WTC11 (cell line): Measurements from ENCODE around the gene GPC4. TPM values are rescaled to one million over a fixed set of nuclear protein-coding genes. Genes with fewer than 3 reads are reported as not detected.

ENCODE experiments used
- ATAC-seq: fragments of 200-7000 bp; cut with Tn5 transposase; 2 replicates; pipeline ENCODE4 v1.10.0; 2021; ENCODE audit warnings: mild to moderate bottlenecking, moderate library complexity
- CTCF ChIA-PET: fragments of 300-600 bp; sonication (Branson Sonifier 250); formaldehyde crosslinking; loops from one replicate; lab custom pipeline; 2021; ENCODE audit warnings: antibody characterized with exemption; lab: Charles Lee
- POLR2A ChIA-PET: fragments of 350-600 bp; sonication (Branson Sonifier 250); formaldehyde crosslinking; loops from one replicate; lab custom pipeline; 2021; ENCODE audit warnings: antibody characterized with exemption; lab: Charles Lee
- DNase-seq: peaks from one replicate; pipeline ENCODE4 v3.0.0; 2021; ENCODE audit warnings: low spot score
- H3K27ac Mint-ChIP-seq: 2 replicates; pipeline ENCODE4 v1.8.0; 2021; ENCODE audit warnings: mixed read lengths
- H3K27me3 Mint-ChIP-seq: 2 replicates; pipeline ENCODE4 v1.8.0; 2021; ENCODE audit warnings: low read depth, mild to moderate bottlenecking, moderate library complexity, mixed read lengths
- H3K36me3 Mint-ChIP-seq: 2 replicates; pipeline ENCODE4 v1.8.0; 2021; ENCODE audit warnings: mixed read lengths
- H3K4me1 Mint-ChIP-seq: 2 replicates; pipeline ENCODE4 v1.8.0; 2022; ENCODE audit warnings: mixed read lengths
- H3K4me3 Mint-ChIP-seq: 2 replicates; pipeline ENCODE4 v1.8.0; 2021; ENCODE audit warnings: mild to moderate bottlenecking, moderate library complexity, mixed read lengths
- H3K9me3 Mint-ChIP-seq: 2 replicates; pipeline ENCODE4 v1.8.0; 2021; ENCODE audit warnings: mixed read lengths
- ATF6 ChIP-seq: sonication (generic); formaldehyde crosslinking; IDR thresholded peaks from 2 replicates; pipeline ENCODE4 v1.8.1; 2023; ENCODE audit warnings: mild to moderate bottlenecking, missing genetic modification reagents
- CREM ChIP-seq: sonication (generic); formaldehyde crosslinking; IDR thresholded peaks from 2 replicates; pipeline ENCODE4 v1.8.1; 2022; ENCODE audit warnings: mild to moderate bottlenecking, missing genetic modification reagents, moderate library complexity
- CTCF ChIP-seq: fragments of 200-600 bp; IDR thresholded peaks from 2 replicates; pipeline ENCODE4 v1.8.0; 2022; ENCODE audit warnings: antibody characterized with exemption
- ELF4 ChIP-seq: sonication (generic); formaldehyde crosslinking; IDR thresholded peaks from 2 replicates; pipeline ENCODE4 v1.8.1; 2022; ENCODE audit warnings: low read depth, mild to moderate bottlenecking, moderate library complexity, missing genetic modification reagents
- ERG ChIP-seq: fragments of 250-450 bp; sonication (Bioruptor Pico); IDR thresholded peaks from 2 replicates; pipeline ENCODE4 v1.8.0; 2021; ENCODE audit warnings: mild to moderate bottlenecking
- FOXJ3 ChIP-seq: sonication (generic); formaldehyde crosslinking; IDR thresholded peaks from 2 replicates; pipeline ENCODE4 v1.9.0; 2021; ENCODE audit warnings: missing genetic modification reagents, mild to moderate bottlenecking, borderline replicate concordance
- GTF2I ChIP-seq: fragments of 250-450 bp; sonication (Bioruptor Pico); conservative IDR thresholded peaks from 2 replicates; pipeline ENCODE4 v1.4.0; 2021; ENCODE audit warnings: mild to moderate bottlenecking
- JUN ChIP-seq: sonication (generic); formaldehyde crosslinking; IDR thresholded peaks from 2 replicates; pipeline ENCODE4 v1.8.0; 2023; ENCODE audit warnings: mild to moderate bottlenecking, missing genetic modification reagents
- PRDM15 ChIP-seq: sonication (generic); formaldehyde crosslinking; IDR thresholded peaks from 2 replicates; pipeline ENCODE4 v1.8.0; 2022; ENCODE audit warnings: missing genetic modification reagents
- TCF7 ChIP-seq: sonication (generic); formaldehyde crosslinking; IDR thresholded peaks from 2 replicates; pipeline ENCODE4 v1.8.0; 2022; ENCODE audit warnings: mild to moderate bottlenecking, low read depth, missing genetic modification reagents, moderate library complexity
- ZNF317 ChIP-seq: sonication (generic); formaldehyde crosslinking; IDR thresholded peaks from 2 replicates; pipeline ENCODE4 v1.8.1; 2023; ENCODE audit warnings: low read depth, mild to moderate bottlenecking, moderate library complexity, missing genetic modification reagents, borderline replicate concordance
- total RNA-seq: library from RNA; stranded (reverse); gene quantifications from 3 replicates; pipeline ENCODE4 v1.2.3, GENCODE V29; 2021
- TF ChIP-seq, protein P1 (sequence below): sonication (generic); formaldehyde crosslinking; IDR thresholded peaks from 2 replicates; pipeline ENCODE4 v1.8.0; 2023; ENCODE audit warnings: mild to moderate bottlenecking, missing genetic modification reagents
- TF ChIP-seq, protein P2 (sequence below): sonication (generic); formaldehyde crosslinking; IDR thresholded peaks from 2 replicates; pipeline ENCODE4 v1.8.1; 2023; ENCODE audit warnings: mild to moderate bottlenecking, moderate library complexity, missing genetic modification reagents
- TF ChIP-seq, protein P3 (sequence below): sonication (generic); formaldehyde crosslinking; IDR thresholded peaks from 2 replicates; pipeline ENCODE4 v1.8.0; 2023; ENCODE audit warnings: missing genetic modification reagents
- TF ChIP-seq, protein P4 (sequence below): sonication (generic); formaldehyde crosslinking; IDR thresholded peaks from 2 replicates; pipeline ENCODE4 v1.8.1; 2023; ENCODE audit warnings: mild to moderate bottlenecking, missing genetic modification reagents, moderate library complexity
- TF ChIP-seq, protein P5 (sequence below): fragments of 250-450 bp; sonication (Bioruptor Pico); IDR thresholded peaks from 2 replicates; pipeline ENCODE4 v1.9.0; 2021; ENCODE audit warnings: mild to moderate bottlenecking

Gene GPC4
- total RNA-seq, 1 experiment from 2014 or later, result 144 TPM

GRCh38 chrX:133294126-133294525 is 121.2 kb downstream of the GPC4 start (continued):
- TF ChIP-seq, protein P1, sequence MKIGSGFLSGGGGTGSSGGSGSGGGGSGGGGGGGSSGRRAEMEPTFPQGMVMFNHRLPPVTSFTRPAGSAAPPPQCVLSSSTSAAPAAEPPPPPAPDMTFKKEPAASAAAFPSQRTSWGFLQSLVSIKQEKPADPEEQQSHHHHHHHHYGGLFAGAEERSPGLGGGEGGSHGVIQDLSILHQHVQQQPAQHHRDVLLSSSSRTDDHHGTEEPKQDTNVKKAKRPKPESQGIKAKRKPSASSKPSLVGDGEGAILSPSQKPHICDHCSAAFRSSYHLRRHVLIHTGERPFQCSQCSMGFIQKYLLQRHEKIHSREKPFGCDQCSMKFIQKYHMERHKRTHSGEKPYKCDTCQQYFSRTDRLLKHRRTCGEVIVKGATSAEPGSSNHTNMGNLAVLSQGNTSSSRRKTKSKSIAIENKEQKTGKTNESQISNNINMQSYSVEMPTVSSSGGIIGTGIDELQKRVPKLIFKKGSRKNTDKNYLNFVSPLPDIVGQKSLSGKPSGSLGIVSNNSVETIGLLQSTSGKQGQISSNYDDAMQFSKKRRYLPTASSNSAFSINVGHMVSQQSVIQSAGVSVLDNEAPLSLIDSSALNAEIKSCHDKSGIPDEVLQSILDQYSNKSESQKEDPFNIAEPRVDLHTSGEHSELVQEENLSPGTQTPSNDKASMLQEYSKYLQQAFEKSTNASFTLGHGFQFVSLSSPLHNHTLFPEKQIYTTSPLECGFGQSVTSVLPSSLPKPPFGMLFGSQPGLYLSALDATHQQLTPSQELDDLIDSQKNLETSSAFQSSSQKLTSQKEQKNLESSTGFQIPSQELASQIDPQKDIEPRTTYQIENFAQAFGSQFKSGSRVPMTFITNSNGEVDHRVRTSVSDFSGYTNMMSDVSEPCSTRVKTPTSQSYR (CRISPR knock-in tag), result no peak
- TF ChIP-seq TCF7 (CRISPR knock-in tag) (no peak), PRDM15 (CRISPR knock-in tag) (no peak), ERG (CRISPR knock-in tag) (no peak)

- Mint-ChIP-seq H3K27me3 (no peaks in the 10 kb centered on the region; the same call in 1 of the 2 replicates), H3K36me3 (no peaks in the 10 kb centered on the region), H3K4me3 (no peak overlapping the region), H3K9me3 (no peaks in the 10 kb centered on the region), H3K4me1 (no peaks in the 10 kb centered on the region), H3K27ac (no peak overlapping the region)
- CTCF ChIA-PET, result no interaction called here
- POLR2A ChIA-PET, result no interaction called here
- ATAC-seq (no peak), DNase-seq (no peak)
- no peak for TF ChIP-seq GTF2I (CRISPR knock-in tag)
- no peak for TF ChIP-seq CTCF
- TF ChIP-seq, protein P2, sequence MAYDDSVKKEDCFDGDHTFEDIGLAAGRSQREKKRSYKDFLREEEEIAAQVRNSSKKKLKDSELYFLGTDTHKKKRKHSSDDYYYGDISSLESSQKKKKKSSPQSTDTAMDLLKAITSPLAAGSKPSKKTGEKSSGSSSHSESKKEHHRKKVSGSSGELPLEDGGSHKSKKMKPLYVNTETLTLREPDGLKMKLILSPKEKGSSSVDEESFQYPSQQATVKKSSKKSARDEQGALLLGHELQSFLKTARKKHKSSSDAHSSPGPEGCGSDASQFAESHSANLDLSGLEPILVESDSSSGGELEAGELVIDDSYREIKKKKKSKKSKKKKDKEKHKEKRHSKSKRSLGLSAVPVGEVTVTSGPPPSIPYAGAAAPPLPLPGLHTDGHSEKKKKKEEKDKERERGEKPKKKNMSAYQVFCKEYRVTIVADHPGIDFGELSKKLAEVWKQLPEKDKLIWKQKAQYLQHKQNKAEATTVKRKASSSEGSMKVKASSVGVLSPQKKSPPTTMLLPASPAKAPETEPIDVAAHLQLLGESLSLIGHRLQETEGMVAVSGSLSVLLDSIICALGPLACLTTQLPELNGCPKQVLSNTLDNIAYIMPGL (CRISPR knock-in tag), result no peak
- no peak for TF ChIP-seq CREM (CRISPR knock-in tag)
- TF ChIP-seq ATF6 (CRISPR knock-in tag), result no peak
- no peak for TF ChIP-seq FOXJ3
- no peak for TF ChIP-seq ZNF317 (CRISPR knock-in tag)
- TF ChIP-seq, protein P3, sequence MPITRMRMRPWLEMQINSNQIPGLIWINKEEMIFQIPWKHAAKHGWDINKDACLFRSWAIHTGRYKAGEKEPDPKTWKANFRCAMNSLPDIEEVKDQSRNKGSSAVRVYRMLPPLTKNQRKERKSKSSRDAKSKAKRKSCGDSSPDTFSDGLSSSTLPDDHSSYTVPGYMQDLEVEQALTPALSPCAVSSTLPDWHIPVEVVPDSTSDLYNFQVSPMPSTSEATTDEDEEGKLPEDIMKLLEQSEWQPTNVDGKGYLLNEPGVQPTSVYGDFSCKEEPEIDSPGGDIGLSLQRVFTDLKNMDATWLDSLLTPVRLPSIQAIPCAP, result no peak
- TF ChIP-seq JUN, result no peak
- TF ChIP-seq, protein P4, sequence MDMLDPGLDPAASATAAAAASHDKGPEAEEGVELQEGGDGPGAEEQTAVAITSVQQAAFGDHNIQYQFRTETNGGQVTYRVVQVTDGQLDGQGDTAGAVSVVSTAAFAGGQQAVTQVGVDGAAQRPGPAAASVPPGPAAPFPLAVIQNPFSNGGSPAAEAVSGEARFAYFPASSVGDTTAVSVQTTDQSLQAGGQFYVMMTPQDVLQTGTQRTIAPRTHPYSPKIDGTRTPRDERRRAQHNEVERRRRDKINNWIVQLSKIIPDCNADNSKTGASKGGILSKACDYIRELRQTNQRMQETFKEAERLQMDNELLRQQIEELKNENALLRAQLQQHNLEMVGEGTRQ (CRISPR knock-in tag), result no peak
- TF ChIP-seq, protein P5, sequence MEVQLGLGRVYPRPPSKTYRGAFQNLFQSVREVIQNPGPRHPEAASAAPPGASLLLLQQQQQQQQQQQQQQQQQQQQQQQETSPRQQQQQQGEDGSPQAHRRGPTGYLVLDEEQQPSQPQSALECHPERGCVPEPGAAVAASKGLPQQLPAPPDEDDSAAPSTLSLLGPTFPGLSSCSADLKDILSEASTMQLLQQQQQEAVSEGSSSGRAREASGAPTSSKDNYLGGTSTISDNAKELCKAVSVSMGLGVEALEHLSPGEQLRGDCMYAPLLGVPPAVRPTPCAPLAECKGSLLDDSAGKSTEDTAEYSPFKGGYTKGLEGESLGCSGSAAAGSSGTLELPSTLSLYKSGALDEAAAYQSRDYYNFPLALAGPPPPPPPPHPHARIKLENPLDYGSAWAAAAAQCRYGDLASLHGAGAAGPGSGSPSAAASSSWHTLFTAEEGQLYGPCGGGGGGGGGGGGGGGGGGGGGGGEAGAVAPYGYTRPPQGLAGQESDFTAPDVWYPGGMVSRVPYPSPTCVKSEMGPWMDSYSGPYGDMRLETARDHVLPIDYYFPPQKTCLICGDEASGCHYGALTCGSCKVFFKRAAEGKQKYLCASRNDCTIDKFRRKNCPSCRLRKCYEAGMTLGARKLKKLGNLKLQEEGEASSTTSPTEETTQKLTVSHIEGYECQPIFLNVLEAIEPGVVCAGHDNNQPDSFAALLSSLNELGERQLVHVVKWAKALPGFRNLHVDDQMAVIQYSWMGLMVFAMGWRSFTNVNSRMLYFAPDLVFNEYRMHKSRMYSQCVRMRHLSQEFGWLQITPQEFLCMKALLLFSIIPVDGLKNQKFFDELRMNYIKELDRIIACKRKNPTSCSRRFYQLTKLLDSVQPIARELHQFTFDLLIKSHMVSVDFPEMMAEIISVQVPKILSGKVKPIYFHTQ, result no peak
- no peak for TF ChIP-seq ELF4 (CRISPR knock-in tag)
Measured at GRCh38 chrX:133290076-133290475, 125.2 kb downstream of the GPC4 start.
